Aorta (tissue), 5 donors: ENCODE results near the gene SLC22A31. TPM values are rescaled to one million over a fixed set of nuclear protein-coding genes. Genes with fewer than 3 reads are reported as not detected.
"Not testable (repeated sequence)": the region's sequence is repeated elsewhere in the genome, so short reads cannot be mapped to it uniquely, and the experiment has no call there.

Experiments
- ATAC-seq: fragments of 200-7000 bp; cut with Tn5 transposase; one replicate; pipeline ENCODE4 v1.9.1; 2022; ENCODE audit warnings: moderate library complexity; ENCODE audit not compliant: low FRiP score
- DNase-seq, 2 donors: peaks; one replicate each; pipeline ENCODE4 v3.0.0-alpha.2; 2020
- H3K27ac ChIP-seq, 2 donors: one replicate each; pipeline ENCODE4 v1.5.1; 2013; ENCODE audit warnings: low read length in 2 of 2, mild to moderate bottlenecking in 2 of 2, moderate library complexity in 2 of 2, control low read depth in 1 of 2, inconsistent platforms in 1 of 2, low read depth in 1 of 2
- H3K27me3 ChIP-seq, 2 donors: one replicate each; pipeline ENCODE4 v1.6.1; 2013; ENCODE audit warnings: control low read depth in 1 of 2, low read length in 1 of 2, mild to moderate bottlenecking in 1 of 2, moderate library complexity in 1 of 2; ENCODE audit not compliant: insufficient read depth in 2 of 2, control insufficient read depth in 1 of 2
- H3K36me3 ChIP-seq, 2 donors: one replicate each; pipeline ENCODE4 v1.6.1; 2013; ENCODE audit warnings: control low read depth in 1 of 2, low read length in 1 of 2, mild to moderate bottlenecking in 1 of 2; ENCODE audit not compliant: insufficient read depth in 2 of 2, control insufficient read depth in 1 of 2
- H3K4me1 ChIP-seq, 2 donors: one replicate each; pipeline ENCODE4 v1.6.1; 2013; ENCODE audit warnings: low read length in 2 of 2, control low read depth in 1 of 2, mild to moderate bottlenecking in 1 of 2, moderate library complexity in 1 of 2; ENCODE audit not compliant: insufficient read depth in 2 of 2, control insufficient read depth in 1 of 2
- H3K4me3 ChIP-seq, 2 donors: one replicate each; pipeline ENCODE4 v1.5.1; 2013; ENCODE audit warnings: low read length in 2 of 2, control low read depth in 1 of 2, mild to moderate bottlenecking in 1 of 2
- H3K9me3 ChIP-seq: one replicate; pipeline ENCODE4 v1.6.1; 2013; ENCODE audit warnings: mild to moderate bottlenecking, low read length; ENCODE audit not compliant: control insufficient read depth
- WGBS, 2 donors: extraction: QIAGEN DNeasy Blood & Tissue Kit; methylation state at CpG; one replicate each; pipeline ENCODE4 v1.1.7; 2013; 5-methylcytosine and 5-hydroxymethylcytosine counted together
- intact Hi-C, 2 donors: fragments of 100-400 bp; cut with DNase I; formaldehyde crosslinking; loops; one replicate each; pipeline versions ENCODE4 v1.14.2 to v1.15.0; 2022
- polyA plus RNA-seq, 2 donors: library from polyadenylated mRNA; stranded (reverse); fragments of 200-250 nt; gene quantifications; one replicate each; pipeline ENCODE4 v1.2.3, GENCODE V29; 2013
- total RNA-seq, 2 donors: library from RNA; stranded (reverse); fragmentation: NEBNext Ultra II Directional; extraction: Animal tissue kit (Norgen Biotek cat#: 25700); gene quantifications; one replicate each; pipeline ENCODE4 v1.2.1, GENCODE V29; 2021
- donor health status: healthy with polysubstance abuse.
- donor health status: Bipolar disorder and iron deficiency.
- donor health status: DM: no; HTN: no; CAD: no.
- donor health status: DM: no; HTN: no; CAD: no.
- donor health status: DM: yes; HTN: yes; CAD: no.

Gene SLC22A31
- total and polyA plus RNA-seq, 4 donors = 0.75 to 4.0 (median 2.9) TPM; not detected in 1

DNA sequence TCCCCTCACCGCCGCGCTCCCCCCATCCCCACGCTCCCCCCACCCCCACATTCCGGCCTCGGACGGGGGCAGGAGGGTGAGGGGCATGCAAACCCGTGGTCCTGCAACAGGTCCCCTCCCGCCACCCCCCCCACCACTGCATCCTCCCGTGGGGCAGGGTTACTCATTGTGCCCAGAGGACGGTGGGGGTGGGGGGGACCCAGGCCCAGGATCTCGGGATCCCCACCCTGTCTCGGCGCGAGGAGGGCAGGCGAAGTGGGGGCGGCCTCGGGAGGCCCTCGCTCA is 8.5 kb downstream of the SLC22A31 start:
- DNase-seq = no peak
- Histone ChIP-seq H3K9me3 (no peaks in the 10 kb centered on the region), H3K27me3 (no peaks in the 10 kb centered on the region), H3K4me3 (no peak overlapping the region), H3K27ac (no peak overlapping the region), H3K4me1 (no peaks in the 10 kb centered on the region), H3K36me3 (no peaks in the 10 kb centered on the region)
- ATAC-seq = no peak
- intact Hi-C loops = no loop called here
- WGBS, 2 donors = 3 to 4% methylated on average over 18 to 19 of the region's 19 CpGs

DNA sequence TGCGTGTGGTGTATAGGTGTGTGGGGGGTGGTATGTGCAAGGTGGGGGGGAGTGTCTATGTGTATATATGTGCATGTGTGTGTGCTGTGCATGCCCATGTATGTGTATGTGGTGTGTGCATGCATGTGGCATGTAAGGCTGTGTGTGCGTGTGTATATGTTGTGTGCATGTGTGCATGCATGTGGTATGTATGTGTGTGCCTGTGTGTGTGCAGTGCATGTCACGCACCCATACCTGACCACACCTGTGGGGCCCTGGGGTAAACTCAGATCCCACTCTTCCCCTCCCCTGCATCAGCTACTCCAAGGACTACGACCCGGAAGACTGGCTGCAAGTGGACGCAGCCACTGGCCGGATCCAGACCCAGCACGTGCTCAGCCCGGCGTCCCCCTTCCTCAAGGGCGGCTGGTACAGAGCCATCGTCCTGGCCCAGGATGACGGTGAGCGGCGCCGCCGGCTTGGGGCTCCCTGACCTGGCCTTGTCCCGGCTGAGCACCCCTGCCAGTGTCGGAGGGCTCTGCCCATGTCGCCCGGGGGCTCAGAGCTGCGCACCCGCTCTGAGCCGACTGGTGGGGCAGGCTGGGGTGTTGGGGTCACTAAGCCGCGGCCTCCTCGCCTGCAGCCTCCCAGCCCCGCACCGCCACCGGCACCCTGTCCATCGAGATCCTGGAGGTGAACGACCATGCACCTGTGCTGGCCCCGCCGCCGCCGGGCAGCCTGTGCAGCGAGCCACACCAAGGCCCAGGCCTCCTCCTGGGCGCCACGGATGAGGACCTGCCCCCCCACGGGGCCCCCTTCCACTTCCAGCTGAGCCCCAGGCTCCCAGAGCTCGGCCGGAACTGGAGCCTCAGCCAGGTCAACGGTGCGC is 9.1 kb downstream of the SLC22A31 start:
- WGBS, 2 donors = 51 to 55% methylated on average over 42 to 44 of the region's 44 CpGs
- no peaks in the 10 kb centered on the region for H3K9me3 ChIP-seq
- no peak for ATAC-seq
- no peaks in the 10 kb centered on the region for H3K4me1 ChIP-seq
- peak; percentile 49 to 77 for DNase-seq
- no peak overlapping the region for H3K4me3 ChIP-seq
- intact Hi-C loops = no loop called here
- no peak overlapping the region for H3K27ac ChIP-seq
- no peaks in the 10 kb centered on the region for H3K36me3 ChIP-seq
- H3K27me3 ChIP-seq = no peaks in the 10 kb centered on the region

DNA sequence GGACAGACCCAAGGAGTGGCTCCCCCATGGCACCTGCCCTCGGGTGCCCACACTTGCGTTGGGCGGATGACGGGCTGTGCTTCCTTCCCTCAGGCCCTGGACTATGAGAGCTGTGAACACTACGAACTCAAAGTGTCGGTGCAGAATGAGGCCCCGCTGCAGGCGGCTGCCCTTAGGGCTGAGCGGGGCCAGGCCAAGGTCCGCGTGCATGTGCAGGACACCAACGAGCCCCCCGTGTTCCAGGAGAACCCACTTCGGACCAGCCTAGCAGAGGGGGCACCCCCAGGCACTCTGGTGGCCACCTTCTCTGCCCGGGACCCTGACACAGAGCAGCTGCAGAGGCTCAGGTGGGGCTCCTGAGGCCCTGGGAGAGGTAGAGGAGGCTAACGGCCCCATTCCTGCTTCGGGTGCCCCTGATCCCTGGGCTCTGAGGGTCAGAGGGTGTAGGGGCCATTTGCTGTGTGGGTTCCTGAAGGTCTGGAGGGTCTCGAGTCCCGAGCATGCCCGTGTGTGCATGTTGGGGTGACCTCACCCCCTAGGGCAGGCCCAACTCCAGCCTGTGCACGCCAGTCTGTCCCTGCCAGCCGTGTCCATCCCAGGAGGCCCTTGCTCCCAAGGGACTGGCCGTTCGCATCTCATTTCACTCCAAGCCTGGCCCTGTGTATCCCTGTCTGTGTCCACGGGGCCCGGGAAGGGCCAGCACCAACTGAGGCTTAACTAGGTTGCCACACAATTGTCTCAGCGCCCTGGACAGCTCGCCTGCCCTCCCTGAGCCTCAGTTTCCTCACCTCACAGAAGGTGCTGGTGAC is 10.0 kb downstream of the SLC22A31 start:
- H3K36me3 ChIP-seq = no peaks in the 10 kb centered on the region
- 65 to 68% methylated on average over 28 of the region's 28 CpGs for WGBS, 2 donors
- no peaks in the 10 kb centered on the region for H3K27me3 ChIP-seq
- H3K4me3 ChIP-seq = no peak overlapping the region
- intact Hi-C loops = no loop called here
- H3K9me3 ChIP-seq = no peaks in the 10 kb centered on the region
- ATAC-seq (no peak), DNase-seq (peak; percentile 44 to 64)
- H3K27ac ChIP-seq = no peak overlapping the region
- H3K4me1 ChIP-seq = no peaks in the 10 kb centered on the region

DNA sequence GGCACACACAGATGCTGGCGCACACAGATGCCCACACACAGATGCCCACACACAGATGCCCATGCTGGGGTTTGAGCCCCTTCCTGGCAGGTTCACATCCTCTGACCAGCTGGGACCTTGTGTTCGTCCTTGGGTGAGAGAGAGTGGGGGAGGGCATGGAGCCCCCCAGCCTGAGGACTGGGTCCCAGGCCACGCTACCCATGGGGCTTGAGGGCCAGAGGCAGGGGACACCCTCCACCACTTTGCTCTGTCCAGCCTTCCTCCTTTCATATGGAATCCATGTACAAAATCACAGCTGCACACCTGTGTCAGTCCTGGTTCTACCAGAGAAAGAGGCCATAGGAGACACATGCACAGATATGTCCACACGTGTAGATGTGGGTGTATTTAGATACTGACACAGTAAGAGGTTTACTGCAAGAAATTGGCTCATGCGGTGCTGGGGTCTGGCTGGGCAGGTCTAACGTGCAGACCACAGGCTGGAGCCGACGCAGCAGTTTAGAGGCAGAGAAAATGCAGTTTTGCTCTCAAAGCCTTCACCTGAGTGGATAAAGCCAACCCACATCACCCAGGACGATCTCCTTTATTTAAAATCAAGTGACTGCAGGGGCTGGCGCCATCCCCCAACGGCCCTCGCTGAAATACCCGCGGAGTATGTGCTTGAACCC is 10.8 kb downstream of the SLC22A31 start:
- ATAC-seq (no peak), DNase-seq (peak in 1 of 2 donors; percentile 21)
- Histone ChIP-seq H3K36me3 (no peaks in the 10 kb centered on the region), H3K9me3 (no peaks in the 10 kb centered on the region), H3K27me3 (no peaks in the 10 kb centered on the region), H3K4me1 (no peaks in the 10 kb centered on the region), H3K27ac (no peak overlapping the region), H3K4me3 (no peak overlapping the region)
- WGBS, 2 donors = 61 to 64% methylated on average over 14 of the region's 14 CpGs
- intact Hi-C loops = no loop called here

DNA sequence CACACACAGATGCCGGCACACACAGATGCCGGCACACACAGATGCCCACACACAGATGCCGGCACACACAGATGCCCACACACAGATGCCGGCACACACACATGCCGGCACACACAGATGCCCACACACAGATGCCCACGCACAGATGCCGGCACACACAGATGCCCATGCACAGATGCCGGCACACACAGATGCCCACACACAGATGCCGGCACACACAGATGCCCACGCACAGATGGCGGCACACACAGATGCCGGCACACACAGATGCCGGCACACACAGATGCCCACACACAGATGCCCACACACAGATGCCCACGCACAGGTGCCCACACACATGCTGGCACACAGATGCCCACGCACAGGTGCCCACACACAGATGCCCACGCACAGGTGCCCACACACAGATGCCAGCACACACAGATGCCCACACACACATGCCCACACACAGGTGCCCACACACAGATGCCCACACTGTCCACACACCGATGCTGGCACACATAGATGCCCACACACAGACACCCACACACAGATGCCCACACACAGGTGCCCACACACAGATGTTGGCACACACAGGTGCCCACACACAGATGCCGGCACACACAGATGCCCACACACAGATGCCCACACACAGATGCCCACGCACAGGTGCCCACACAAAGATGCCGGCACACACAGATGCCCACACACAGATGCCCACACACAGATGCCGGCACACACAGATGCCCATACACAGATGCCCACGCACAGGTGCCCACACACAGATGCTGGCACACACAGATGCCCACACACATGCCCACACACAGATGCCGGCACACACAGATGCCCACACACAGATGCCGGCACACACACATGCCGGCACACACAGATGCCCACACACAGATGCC is 11.6 kb downstream of the SLC22A31 start:
- intact Hi-C loops, H3K27me3 ChIP-seq, H3K36me3 ChIP-seq, H3K4me1 ChIP-seq, H3K27ac ChIP-seq, H3K9me3 ChIP-seq, ATAC-seq, H3K4me3 ChIP-seq: not testable (repeated sequence)
- WGBS, 2 donors = 90 to 94% methylated on average over 25 of the region's 25 CpGs
- DNase-seq = peak in 1 of 2 donors; percentile 33

DNA sequence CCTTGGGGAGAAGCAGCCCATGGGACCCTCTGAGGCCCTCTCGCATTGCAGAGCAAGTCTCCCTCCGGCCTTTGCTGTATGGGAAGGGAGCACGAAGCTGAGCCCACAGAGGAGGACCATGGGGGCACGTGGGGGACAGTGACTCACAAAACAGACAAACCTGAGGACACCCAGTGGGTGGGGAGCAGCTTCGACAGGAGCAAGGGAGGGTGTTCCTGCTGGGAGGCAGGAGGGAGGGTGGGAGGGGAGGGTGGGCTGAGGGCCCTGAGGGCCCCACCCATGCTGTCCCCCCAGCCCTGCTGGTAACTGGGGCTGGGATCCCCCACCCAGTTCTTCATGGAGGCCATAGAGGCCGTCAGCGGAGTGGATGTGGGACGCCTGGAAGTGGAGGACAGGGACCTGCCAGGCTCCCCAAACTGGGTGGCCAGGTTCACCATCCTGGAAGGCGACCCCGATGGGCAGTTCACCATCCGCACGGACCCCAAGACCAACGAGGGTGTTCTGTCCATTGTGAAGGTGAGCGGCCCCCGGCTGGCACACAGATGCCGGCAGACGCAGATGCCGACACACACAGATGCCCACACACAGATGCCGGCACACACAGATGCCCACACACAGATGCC is 12.5 kb downstream of the SLC22A31 start:
- WGBS, 2 donors = 65 to 70% methylated on average over 19 of the region's 19 CpGs
- H3K27me3 ChIP-seq = no peaks in the 10 kb centered on the region
- no peaks in the 10 kb centered on the region for H3K9me3 ChIP-seq

DNA sequence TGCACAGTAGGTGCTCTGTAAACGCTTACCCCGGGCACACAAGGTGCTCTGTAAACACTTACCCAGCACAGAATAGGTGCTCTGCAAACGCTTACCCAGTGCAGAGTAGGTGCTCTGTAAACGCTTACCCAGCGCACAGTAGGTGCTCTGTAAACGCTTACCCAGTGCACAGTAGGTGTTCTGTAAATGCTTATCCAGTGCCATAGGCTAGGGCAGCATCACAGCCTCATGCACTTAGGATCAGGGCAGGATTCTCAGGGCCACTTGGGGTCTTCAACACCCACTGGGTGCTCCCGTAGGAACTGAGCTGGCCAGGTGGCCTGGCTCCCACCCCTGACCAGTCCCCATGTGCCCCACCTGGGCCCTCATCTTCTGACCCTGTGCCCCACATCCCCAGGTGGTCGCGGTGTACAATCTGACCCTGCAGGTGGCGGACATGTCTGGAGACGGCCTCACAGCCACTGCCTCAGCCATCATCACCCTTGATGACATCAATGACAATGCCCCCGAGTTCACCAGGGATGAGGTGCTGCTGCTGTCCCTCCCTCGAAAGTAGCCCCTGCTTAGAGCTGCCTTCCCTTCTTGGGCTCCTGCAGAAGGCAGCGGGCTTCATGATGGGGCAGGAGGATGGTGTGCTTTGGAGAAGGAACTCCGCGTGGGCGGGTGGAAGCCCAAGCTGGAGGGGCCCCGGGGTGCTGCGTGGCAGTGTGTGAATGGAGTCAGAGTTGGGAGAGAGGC is 13.1 kb downstream of the SLC22A31 start:
- intact Hi-C loops = no loop called here
- H3K4me3 ChIP-seq = no peak overlapping the region
- H3K27me3 ChIP-seq = no peaks in the 10 kb centered on the region
- no peaks in the 10 kb centered on the region for H3K4me1 ChIP-seq
- no peak overlapping the region for H3K27ac ChIP-seq
- no peaks in the 10 kb centered on the region for H3K36me3 ChIP-seq
- DNase-seq = peak in 1 of 2 donors; percentile 50
- ATAC-seq = no peak
- WGBS, 2 donors = 65 to 69% methylated on average over 19 of the region's 19 CpGs
- H3K9me3 ChIP-seq = no peaks in the 10 kb centered on the region

More for the DNA sequence above, 12.5 kb downstream of the SLC22A31 start:
- DNase-seq (peak; percentile 43 to 66), ATAC-seq (no peak)
- no peaks in the 10 kb centered on the region for H3K4me1 ChIP-seq
- intact Hi-C loops = no loop called here
- no peaks in the 10 kb centered on the region for H3K36me3 ChIP-seq
- H3K27ac ChIP-seq = no peak overlapping the region
- H3K4me3 ChIP-seq = no peak overlapping the region
